NCI-H1930 (cell line): Measurements from ENCODE around the gene INCA1.
A peak's percentile ranks its signal among the peaks of the same experiment; 100 is the strongest.

Experiments used
- DNase-seq, 2 experiments: peaks; one replicate each; lab custom pipeline; 2025; lab: John Stamatoyannopoulos, UW

INCA1 gene

GRCh38 chr17:4948166-4948930, 49.0 kb downstream of the INCA1 start, which contains the start of gene PFN1:
TSS of gene PFN1 (minus strand) at chr17:4948530. CDS start at chr17:4948394, 136 bp downstream.
- peak; percentile 65 to 74 for DNase-seq

DNA sequence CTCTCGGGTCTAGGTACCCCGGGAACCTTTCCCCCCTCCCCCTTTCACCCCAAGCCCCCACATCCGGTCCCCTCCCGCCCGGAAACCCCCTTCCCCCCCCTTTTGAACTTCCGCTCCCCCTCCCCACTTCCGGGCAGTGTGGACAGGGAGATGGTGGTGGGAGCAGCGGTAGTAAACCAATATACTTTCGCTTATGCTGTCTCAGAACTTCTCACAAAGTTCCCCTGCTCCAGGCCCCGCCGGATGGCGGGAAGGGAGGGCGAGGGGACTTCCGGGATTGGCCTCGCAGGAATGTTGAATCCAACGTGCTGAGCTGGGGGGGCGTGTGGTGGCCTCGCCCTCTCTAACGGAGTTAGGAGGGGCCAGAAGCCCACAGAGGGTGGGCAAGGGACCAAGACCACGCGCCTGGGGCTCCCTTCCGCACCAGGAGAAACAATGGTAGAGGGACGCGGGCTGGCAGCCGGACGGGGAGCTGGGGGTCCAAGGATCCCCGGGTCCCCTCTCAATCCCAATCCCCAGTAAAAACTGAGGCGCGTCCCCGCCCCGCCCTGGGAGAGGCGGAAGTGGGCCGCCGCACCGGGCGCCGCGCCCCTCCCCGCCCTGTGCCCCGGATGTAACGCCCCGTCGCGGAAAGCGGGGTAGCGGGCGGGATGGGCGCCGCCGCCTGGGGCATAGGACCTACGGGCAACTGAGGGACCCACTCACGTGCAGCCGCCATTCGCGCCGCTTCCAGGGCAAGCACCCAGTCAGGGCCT, 49.7 kb downstream of the INCA1 start:
- DNase-seq: peak in 1 of 2 experiments; percentile 38

DNA sequence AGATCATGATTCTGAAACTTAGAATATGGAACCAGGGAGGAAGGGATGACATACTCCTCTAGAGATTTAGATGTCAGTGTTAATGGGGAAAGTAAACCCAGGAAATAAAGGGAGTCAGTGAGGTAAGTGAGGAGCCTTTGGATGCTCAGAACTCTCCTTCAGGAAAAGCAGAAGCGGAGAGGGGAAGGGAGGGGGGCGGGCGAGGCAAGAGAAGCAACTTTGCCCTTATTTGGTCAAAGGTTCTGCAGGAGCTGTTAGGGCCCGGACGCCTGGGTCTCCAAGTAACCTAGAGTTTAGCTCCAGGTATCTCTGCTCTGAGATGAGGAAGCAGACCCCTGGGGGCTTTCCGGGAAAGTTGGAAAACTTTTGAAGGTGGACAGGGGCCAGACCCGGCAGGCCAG, 50.3 kb downstream of the INCA1 start:
- no peak for DNase-seq

DNA sequence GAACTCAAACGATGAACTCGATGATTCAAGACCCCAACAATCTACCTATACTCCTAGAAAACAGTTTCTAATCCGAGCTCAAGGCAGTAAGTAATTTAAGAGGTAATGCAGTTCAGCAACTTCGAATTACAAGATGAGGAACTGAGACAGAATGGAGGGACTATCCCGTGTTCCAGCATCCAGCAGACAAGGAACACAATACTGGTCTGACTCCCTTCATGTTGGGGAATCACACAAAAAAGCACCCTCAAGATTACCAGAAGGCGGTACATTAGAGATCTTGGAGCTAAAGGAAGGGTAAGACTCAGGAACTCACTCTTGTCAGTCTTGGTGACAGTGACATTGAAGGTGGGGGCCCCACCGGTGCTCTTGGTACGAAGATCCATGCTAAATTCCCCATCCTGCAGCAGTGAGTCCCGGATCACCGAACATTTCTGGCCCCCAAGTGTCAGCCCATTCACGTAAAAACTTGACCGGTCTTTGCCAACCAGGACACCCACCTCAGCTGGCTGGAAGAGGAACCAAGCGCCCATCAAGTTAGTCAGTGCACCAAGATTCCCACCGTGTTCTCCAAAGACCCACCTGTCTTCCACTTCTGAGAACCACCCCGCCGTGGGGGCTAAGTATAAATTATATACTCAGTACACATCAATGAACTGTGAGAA, 50.9 kb downstream of the INCA1 start:
- no peak for DNase-seq

DNA sequence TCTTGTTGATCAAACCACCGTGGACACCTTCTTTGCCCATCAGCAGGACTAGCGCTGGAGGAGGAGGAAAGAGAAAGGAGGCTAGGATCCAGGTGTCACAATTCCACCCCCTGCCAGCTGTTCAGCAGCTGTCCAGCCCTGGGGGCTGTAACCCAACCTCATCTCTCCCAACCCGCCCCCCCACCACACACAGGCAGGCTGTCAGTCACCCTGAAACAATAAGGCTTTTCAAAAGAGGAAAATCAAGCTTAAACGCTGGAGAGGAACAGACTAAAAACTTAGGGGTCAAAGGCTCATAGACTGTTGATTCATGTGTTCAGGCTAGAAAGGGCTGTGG, 51.4 kb downstream of the INCA1 start:
- DNase-seq: no peak

DNA sequence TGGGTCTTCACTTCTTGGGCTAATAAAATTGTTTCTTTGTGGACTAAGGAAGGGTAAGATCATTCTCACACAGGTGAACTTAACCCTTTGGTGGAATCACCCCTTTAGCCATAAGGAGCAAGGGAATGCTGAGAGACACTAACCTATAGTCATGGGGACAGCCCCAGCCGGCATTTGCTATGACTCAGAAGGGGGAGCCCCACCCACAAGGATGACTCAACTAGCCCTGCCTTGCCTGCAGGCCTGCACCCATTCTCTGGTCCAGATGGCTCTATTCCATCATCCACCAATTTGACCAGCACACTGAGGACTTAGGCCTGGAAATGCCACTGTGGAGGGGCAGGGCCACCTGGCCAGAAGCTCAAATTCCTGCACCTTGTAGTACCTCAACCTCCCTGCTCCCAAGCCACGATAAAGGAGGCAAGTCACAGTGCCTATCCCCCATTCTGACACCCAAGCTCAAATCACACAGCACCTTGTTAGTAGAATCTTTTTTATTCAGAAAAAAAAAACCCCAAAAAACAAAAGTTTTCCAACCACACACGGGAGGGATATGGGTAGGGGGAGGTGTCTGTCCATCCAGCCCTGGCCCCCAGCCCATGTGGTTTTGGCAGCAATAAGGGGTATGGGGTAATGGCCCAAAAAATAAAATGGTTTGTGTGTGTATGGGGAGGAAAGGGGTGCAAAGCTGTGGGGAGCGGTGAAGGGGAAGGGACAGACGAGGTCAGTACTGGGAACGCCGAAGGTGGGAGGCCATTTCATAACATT, 52.0 kb downstream of the INCA1 start:
- no peak for DNase-seq

- DNase-seq: no peak
Observed at GRCh38 chr17:4944554-4945175, 52.7 kb downstream of the INCA1 start.

GRCh38 chr17:4944163-4944553, 53.2 kb downstream of the INCA1 start:
- DNase-seq: no peak

GRCh38 chr17:4942760-4943508, 54.4 kb downstream of the INCA1 start:
- DNase-seq: no peak

DNA sequence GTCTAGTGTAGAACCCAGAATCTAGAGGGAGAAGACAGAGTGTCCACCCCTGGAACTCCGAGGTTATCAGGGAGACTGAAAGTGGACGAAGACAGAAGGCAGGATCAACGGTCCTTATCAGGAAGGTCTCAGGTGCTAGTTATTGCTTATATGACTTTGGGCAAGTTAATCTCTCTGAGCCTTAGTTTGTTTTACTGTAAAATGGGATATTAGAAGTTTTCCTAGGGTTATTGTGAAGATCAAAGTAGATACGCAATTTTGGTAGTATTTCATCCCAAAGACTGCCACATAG, 56.1 kb downstream of the INCA1 start:
- no peak for DNase-seq

GRCh38 chr17:4940555-4941318, 56.6 kb downstream of the INCA1 start:
- no peak for DNase-seq

DNA sequence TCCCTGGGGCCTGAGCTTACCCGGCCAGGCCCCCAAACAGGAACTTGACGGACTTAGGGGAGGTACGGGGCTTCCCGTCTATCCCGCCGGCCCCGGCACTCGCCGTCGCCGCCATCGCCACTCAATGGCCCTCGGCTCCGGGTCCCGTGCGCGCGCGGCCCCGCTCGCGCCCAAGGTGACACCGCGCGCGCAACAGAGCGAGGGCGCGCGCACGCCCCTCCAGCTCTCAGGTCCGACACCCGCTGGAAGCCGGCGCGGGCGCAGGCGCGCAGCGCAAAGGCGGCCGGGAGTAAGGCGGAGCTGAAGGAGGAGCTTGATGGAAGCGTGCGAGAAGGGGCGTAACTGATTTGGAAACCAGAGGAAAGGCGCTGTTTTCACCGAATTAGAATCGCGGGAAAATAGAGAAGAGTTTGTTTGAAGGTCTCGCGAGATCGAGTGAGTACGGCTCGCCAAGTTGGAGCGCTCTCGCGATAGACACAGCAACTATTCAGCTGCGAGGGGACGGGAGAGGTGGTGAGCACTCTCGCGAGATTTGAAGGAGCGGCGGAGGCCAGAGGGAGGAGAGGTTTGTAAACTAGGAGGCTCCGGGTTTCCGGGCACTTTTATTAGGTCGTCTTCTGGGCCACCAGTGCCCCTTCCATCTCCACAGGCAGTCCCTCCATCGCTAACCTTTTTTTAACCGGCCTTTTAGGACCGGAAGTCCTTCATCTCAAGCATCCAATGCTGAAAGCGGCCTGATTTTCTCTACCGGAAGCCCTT, 57.3 kb downstream of the INCA1 start, which contains the start of the genes RNF167 and SLC25A11:
Gene RNF167, plus strand, starts transcription at position 473 of the 759 bp plus-strand sequence. CDS start 642 bp downstream, outside the sequence.
Gene SLC25A11, minus strand, starts transcription at position 251 of the 759 bp plus-strand sequence. Its CDS starts 136 bp downstream, at position 115.
- peak; percentile 98 to 99 for DNase-seq

GRCh38 chr17:4939546-4939795, 57.9 kb downstream of the INCA1 start:
- DNase-seq: no peak

- DNase-seq: no peak
Observed at GRCh38 chr17:4938688-4939545, 58.4 kb downstream of the INCA1 start.
